IPS-20b (cell line): ENCODE results near the gene SRSF9.
A peak's percentile ranks its signal among the peaks of the same experiment; 100 is the strongest.
"Not testable (repeated sequence)": the region's sequence is repeated elsewhere in the genome, so short reads cannot be mapped to it uniquely, and the experiment has no call there.

Source experiments
- H3K27ac ChIP-seq: one replicate; pipeline ENCODE4 v1.5.1; 2013; ENCODE audit warnings: low read length
- H3K27me3 ChIP-seq: 2 replicates; pipeline ENCODE4 v1.6.1; 2013; ENCODE audit warnings: mild to moderate bottlenecking, low read length, inconsistent platforms; ENCODE audit not compliant: insufficient read depth
- H3K36me3 ChIP-seq: 2 replicates; pipeline ENCODE4 v1.6.1; 2013; ENCODE audit warnings: low read depth, mild to moderate bottlenecking, inconsistent platforms, low read length, moderate library complexity; ENCODE audit not compliant: insufficient read depth
- H3K4me1 ChIP-seq: 2 replicates; pipeline ENCODE4 v1.6.1; 2013; ENCODE audit warnings: mild to moderate bottlenecking, control low read depth, inconsistent platforms, low read length, moderate library complexity; ENCODE audit not compliant: insufficient read depth
- H3K4me3 ChIP-seq: 2 replicates; pipeline ENCODE4 v1.5.1; 2013; ENCODE audit warnings: mild to moderate bottlenecking, low read length, inconsistent platforms
- H3K9ac ChIP-seq: 2 replicates; pipeline ENCODE4 v1.6.1; 2013; ENCODE audit warnings: low read depth, mild to moderate bottlenecking, inconsistent platforms, low read length, moderate library complexity
- H3K9me3 ChIP-seq: 2 replicates; pipeline ENCODE4 v1.6.1; 2013; ENCODE audit warnings: mild to moderate bottlenecking, low read depth, low read length, inconsistent platforms; ENCODE audit not compliant: insufficient read depth

Gene SRSF9

GRCh38 chr12:120495731-120496412, 26.3 kb upstream of the SRSF9 start, which contains the start of gene DYNLL1:
TSS of gene DYNLL1 (plus strand) at chr12:120496113. CDS start at chr12:120496422, 309 bp downstream.
- peak within 1 kb of the TSS; percentile 92; the same call in 1 of the 2 replicates for H3K9ac ChIP-seq
- no peaks in the 10 kb centered on the region for H3K9me3 ChIP-seq
- peaks cover 13% of the 10 kb centered on the region; the same call in 1 of the 2 replicates for H3K4me1 ChIP-seq
- peaks cover 36% of the 10 kb centered on the region for H3K36me3 ChIP-seq
- peak within 1 kb of the TSS; percentile 90 for H3K4me3 ChIP-seq
- H3K27me3 ChIP-seq = no peaks in the 10 kb centered on the region
- H3K27ac ChIP-seq = peak within 1 kb of the TSS; percentile 64

GRCh38 chr12:120495186-120495730, 25.7 kb upstream of the SRSF9 start:
- Histone ChIP-seq H3K27ac (no peak overlapping the region), H3K4me1 (peaks cover 13% of the 10 kb centered on the region; the same call in 1 of the 2 replicates), H3K36me3 (peaks cover 37% of the 10 kb centered on the region), H3K4me3 (peak overlapping the region; percentile 90), H3K9ac (peak overlapping the region; percentile 84; the same call in 1 of the 2 replicates), H3K9me3 (no peaks in the 10 kb centered on the region), H3K27me3 (no peaks in the 10 kb centered on the region)

GRCh38 chr12:120490833-120491512, 21.4 kb upstream of the SRSF9 start:
- Histone ChIP-seq H3K36me3 (peaks cover 13% of the 10 kb centered on the region), H3K9ac (no peak overlapping the region; the same call in 1 of the 2 replicates), H3K4me1 (peaks cover 7% of the 10 kb centered on the region; the same call in 1 of the 2 replicates), H3K27me3 (no peaks in the 10 kb centered on the region), H3K27ac (no peak overlapping the region), H3K9me3 (no peaks in the 10 kb centered on the region), H3K4me3 (no peak overlapping the region)

- no peak overlapping the region for H3K4me3 ChIP-seq
- peaks cover 13% of the 10 kb centered on the region for H3K36me3 ChIP-seq
- no peak overlapping the region for H3K9ac ChIP-seq
- H3K27ac ChIP-seq = no peak overlapping the region
- no peaks in the 10 kb centered on the region for H3K9me3 ChIP-seq
- peaks cover 7% of the 10 kb centered on the region; the same call in 1 of the 2 replicates for H3K4me1 ChIP-seq
- H3K27me3 ChIP-seq = no peaks in the 10 kb centered on the region
Observed at GRCh38 chr12:120490325-120490724, 20.8 kb upstream of the SRSF9 start.

- H3K9me3 ChIP-seq = no peaks in the 10 kb centered on the region
- no peaks in the 10 kb centered on the region for H3K4me1 ChIP-seq
- no peak overlapping the region for H3K4me3 ChIP-seq
- no peak overlapping the region for H3K27ac ChIP-seq
- no peaks in the 10 kb centered on the region for H3K27me3 ChIP-seq
- no peak overlapping the region for H3K9ac ChIP-seq
- peaks cover 13% of the 10 kb centered on the region for H3K36me3 ChIP-seq
Observed at GRCh38 chr12:120489018-120489417, 19.5 kb upstream of the SRSF9 start.

- H3K9ac ChIP-seq = no peak overlapping the region
- H3K27ac ChIP-seq = no peak overlapping the region
Observed at GRCh38 chr12:120488057-120488640, 18.6 kb upstream of the SRSF9 start.

GRCh38 chr12:120487552-120487951, 18.0 kb upstream of the SRSF9 start:
- H3K9ac ChIP-seq = not testable (repeated sequence)

More at GRCh38 chr12:120488057-120488640, 18.6 kb upstream of the SRSF9 start:
- no peaks in the 10 kb centered on the region for H3K9me3 ChIP-seq
- H3K4me3 ChIP-seq = no peak overlapping the region
- no peaks in the 10 kb centered on the region for H3K4me1 ChIP-seq
- no peaks in the 10 kb centered on the region for H3K27me3 ChIP-seq
- peaks cover 13% of the 10 kb centered on the region for H3K36me3 ChIP-seq

GRCh38 chr12:120485961-120486881, 16.7 kb upstream of the SRSF9 start:
- no peak overlapping the region for H3K27ac ChIP-seq
- no peak overlapping the region for H3K4me3 ChIP-seq
- H3K4me1 ChIP-seq = no peaks in the 10 kb centered on the region
- H3K36me3 ChIP-seq = peaks cover 9% of the 10 kb centered on the region; the same call in 1 of the 2 replicates
- no peaks in the 10 kb centered on the region for H3K9me3 ChIP-seq
- no peaks in the 10 kb centered on the region for H3K27me3 ChIP-seq
- no peak overlapping the region for H3K9ac ChIP-seq

More at GRCh38 chr12:120487552-120487951, 18.0 kb upstream of the SRSF9 start:
- not testable (repeated sequence) for H3K4me1 ChIP-seq, H3K27me3 ChIP-seq, H3K27ac ChIP-seq, H3K4me3 ChIP-seq, H3K9me3 ChIP-seq
- peaks cover 13% of the 10 kb centered on the region for H3K36me3 ChIP-seq

- no peaks in the 10 kb centered on the region for H3K9me3 ChIP-seq
- no peak overlapping the region for H3K4me3 ChIP-seq
- H3K9ac ChIP-seq = no peak overlapping the region
- H3K27ac ChIP-seq = no peak overlapping the region
- no peaks in the 10 kb centered on the region for H3K27me3 ChIP-seq
- no peaks in the 10 kb centered on the region for H3K36me3 ChIP-seq
- H3K4me1 ChIP-seq = no peaks in the 10 kb centered on the region
Observed at GRCh38 chr12:120483621-120484020, 14.1 kb upstream of the SRSF9 start.

- Histone ChIP-seq H3K27me3 (no peaks in the 10 kb centered on the region), H3K9ac (no peak overlapping the region), H3K4me3 (no peak overlapping the region), H3K9me3 (no peaks in the 10 kb centered on the region), H3K36me3 (no peaks in the 10 kb centered on the region), H3K4me1 (no peaks in the 10 kb centered on the region), H3K27ac (no peak overlapping the region)
Observed at GRCh38 chr12:120481022-120481767, 11.6 kb upstream of the SRSF9 start.
